GM23338 (cell line): ENCODE results near the gene DCAKD. TPM values are rescaled to one million over a fixed set of nuclear protein-coding genes. Genes with fewer than 3 reads are reported as not detected.

Experiments used
- ATAC-seq: fragments of 200-7000 bp; cut with Tn5 transposase; 3 replicates; pipeline ENCODE4 v1.9.1; 2020
- DNase-seq: peaks from one replicate; pipeline ENCODE4 v3.0.0-alpha.2; 2015; ENCODE audit warnings: low spot score
- H2AFZ ChIP-seq: fragments of 200-600 bp; sonication (generic); 2 replicates; pipeline ENCODE4 v1.8.0; 2016; ENCODE audit warnings: antibody characterized with exemption, mild to moderate bottlenecking, moderate library complexity
- H3F3A ChIP-seq: fragments of 200-600 bp; sonication (generic); replicated peaks from 2 replicates; pipeline ENCODE4 v1.8.0; 2017; ENCODE audit warnings: antibody characterized with exemption, mixed run types, low read depth
- H3K27ac ChIP-seq: fragments of 200-600 bp; sonication (generic); 2 replicates; pipeline ENCODE4 v1.6.1; 2016; ENCODE audit warnings: low read depth
- H3K27me3 ChIP-seq: fragments of 200-600 bp; sonication (generic); 2 replicates; pipeline ENCODE4 v1.8.0; 2016; ENCODE audit warnings: mild to moderate bottlenecking, mixed run types, moderate library complexity; ENCODE audit not compliant: insufficient read depth
- H3K36me3 ChIP-seq: fragments of 200-600 bp; sonication (generic); 2 replicates; pipeline ENCODE4 v1.8.0; 2016; ENCODE audit warnings: mild to moderate bottlenecking; ENCODE audit not compliant: insufficient read depth
- H3K4me1 ChIP-seq: fragments of 200-600 bp; sonication (generic); 2 replicates; pipeline ENCODE4 v1.8.0; 2016; ENCODE audit warnings: mild to moderate bottlenecking, moderate library complexity; ENCODE audit not compliant: insufficient read depth
- H3K4me2 ChIP-seq: fragments of 200-600 bp; sonication (generic); 2 replicates; pipeline ENCODE4 v1.7.1; 2017; ENCODE audit warnings: mixed run types
- H3K4me3 ChIP-seq: fragments of 200-600 bp; sonication (generic); 2 replicates; pipeline ENCODE4 v1.6.1; 2016; ENCODE audit warnings: mixed run types
- H3K79me2 ChIP-seq: fragments of 200-600 bp; sonication (generic); replicated peaks from 2 replicates; pipeline ENCODE4 v1.8.0; 2017; ENCODE audit warnings: mild to moderate bottlenecking; ENCODE audit not compliant: insufficient read depth
- H3K9me2 ChIP-seq: fragments of 200-600 bp; sonication (generic); 2 replicates; pipeline ENCODE4 v1.8.0; 2017; ENCODE audit not compliant: insufficient read depth
- H4K20me1 ChIP-seq: fragments of 200-600 bp; sonication (generic); replicated peaks from 2 replicates; pipeline ENCODE4 v1.8.0; 2017; ENCODE audit warnings: mild to moderate bottlenecking; ENCODE audit not compliant: insufficient read depth
- H3K27ac Mint-ChIP-seq: 2 replicates; pipeline ENCODE4 v1.8.0; 2020; ENCODE audit warnings: inconsistent platforms, mild to moderate bottlenecking, moderate library complexity, mixed read lengths
- H3K27me3 Mint-ChIP-seq: 3 replicates; pipeline ENCODE4 v1.8.0; 2022; ENCODE audit warnings: low read depth, mild to moderate bottlenecking, moderate library complexity, mixed read lengths, inconsistent platforms; ENCODE audit not compliant: insufficient read depth, poor library complexity
- H3K36me3 Mint-ChIP-seq: 3 replicates; pipeline ENCODE4 v1.8.0; 2021; ENCODE audit warnings: low read depth, mild to moderate bottlenecking, inconsistent platforms, moderate library complexity, mixed read lengths
- H3K4me1 Mint-ChIP-seq: 3 replicates; pipeline ENCODE4 v1.8.0; 2020; ENCODE audit warnings: mild to moderate bottlenecking, inconsistent platforms, mixed read lengths
- H3K4me3 Mint-ChIP-seq: 3 replicates; pipeline ENCODE4 v1.8.0; 2021; ENCODE audit warnings: moderate library complexity, mild to moderate bottlenecking, inconsistent platforms, mixed read lengths
- H3K9me3 Mint-ChIP-seq: 3 replicates; pipeline ENCODE4 v1.8.0; 2020; ENCODE audit warnings: moderate library complexity, mild to moderate bottlenecking, inconsistent platforms, mixed read lengths
- CREB1 ChIP-seq: fragments of 250-450 bp; sonication (Bioruptor Pico); IDR thresholded peaks from 2 replicates; pipeline ENCODE4 v1.5.0; 2020; ENCODE audit warnings: low read depth, mild to moderate bottlenecking, moderate library complexity
- EZH2 ChIP-seq: fragments of 200-600 bp; sonication (generic); IDR thresholded peaks from one replicate; pipeline ENCODE4 v1.8.0; 2017; ENCODE audit warnings: antibody characterized with exemption, mild to moderate bottlenecking, low read depth; ENCODE audit not compliant: unreplicated experiment
- JUNB ChIP-seq: IDR thresholded peaks from one replicate; pipeline ENCODE4 v1.6.1; 2016; ENCODE audit warnings: antibody characterized with exemption; ENCODE audit not compliant: unreplicated experiment
- NANOG ChIP-seq: IDR thresholded peaks from 2 replicates; pipeline ENCODE4 v1.6.1; 2016; ENCODE audit warnings: antibody characterized with exemption, borderline replicate concordance
- POLR2AphosphoS5 ChIP-seq: IDR thresholded peaks from 2 replicates; pipeline ENCODE4 v1.6.1; 2016; ENCODE audit warnings: antibody characterized with exemption, low read depth
- STAT1 ChIP-seq: IDR thresholded peaks from one replicate; pipeline ENCODE4 v1.6.1; 2016; ENCODE audit warnings: antibody characterized with exemption; ENCODE audit not compliant: unreplicated experiment
- ZNF114 ChIP-seq: fragments of 250-450 bp; sonication (Bioruptor Pico); IDR thresholded peaks from 2 replicates; pipeline ENCODE4 v1.5.0; 2020; ENCODE audit warnings: mild to moderate bottlenecking, moderate library complexity
- ZNF331 ChIP-seq: fragments of 250-450 bp; sonication (Bioruptor Pico); IDR thresholded peaks from 2 replicates; pipeline ENCODE4 v1.5.0; 2020; ENCODE audit warnings: low read depth, mild to moderate bottlenecking, moderate library complexity
- polyA plus RNA-seq: library from polyadenylated mRNA; unstranded; fragments of >200 nt; fragmentation: Nextera tagmentation; extraction: Ambion mirVana; gene quantifications from 2 replicates; pipeline ENCODE4 v1.2.1, GENCODE V29; 2016
- total RNA-seq: library from RNA; depleted of rRNA; stranded (reverse); fragments of >200 nt; shearing (Covaris generic); gene quantifications from 2 replicates; pipeline ENCODE4 v1.2.3, GENCODE V29; 2014
- TF ChIP-seq, protein P1 (sequence below): IDR thresholded peaks from one replicate; pipeline ENCODE4 v1.6.1; 2018; ENCODE audit warnings: antibody characterized with exemption; ENCODE audit not compliant: unreplicated experiment
- TF ChIP-seq, protein P2 (sequence below): IDR thresholded peaks from 2 replicates; pipeline ENCODE4 v1.6.1; 2016; ENCODE audit warnings: antibody characterized with exemption
- TF ChIP-seq, protein P3 (sequence below), 2 experiments: fragments of 200-600 bp in 1 of 2; sonication (generic) in 1 of 2; conservative IDR thresholded peaks; 2 replicates each; pipeline versions ENCODE4 v1.5.1 to v1.6.1; 2016 to 2017; ENCODE audit warnings: antibody characterized with exemption in 2 of 2, low read depth in 2 of 2, mild to moderate bottlenecking in 2 of 2, moderate library complexity in 1 of 2
- TF ChIP-seq, protein P4 (sequence below): fragments of 250-450 bp; sonication (Bioruptor Pico); IDR thresholded peaks from 2 replicates; pipeline ENCODE4 v1.5.0; 2020; ENCODE audit warnings: mild to moderate bottlenecking, moderate library complexity

DCAKD gene
- total and polyA plus RNA-seq, 2 experiments from 2014 or later: 23.7 to 57.2 TPM

DNA sequence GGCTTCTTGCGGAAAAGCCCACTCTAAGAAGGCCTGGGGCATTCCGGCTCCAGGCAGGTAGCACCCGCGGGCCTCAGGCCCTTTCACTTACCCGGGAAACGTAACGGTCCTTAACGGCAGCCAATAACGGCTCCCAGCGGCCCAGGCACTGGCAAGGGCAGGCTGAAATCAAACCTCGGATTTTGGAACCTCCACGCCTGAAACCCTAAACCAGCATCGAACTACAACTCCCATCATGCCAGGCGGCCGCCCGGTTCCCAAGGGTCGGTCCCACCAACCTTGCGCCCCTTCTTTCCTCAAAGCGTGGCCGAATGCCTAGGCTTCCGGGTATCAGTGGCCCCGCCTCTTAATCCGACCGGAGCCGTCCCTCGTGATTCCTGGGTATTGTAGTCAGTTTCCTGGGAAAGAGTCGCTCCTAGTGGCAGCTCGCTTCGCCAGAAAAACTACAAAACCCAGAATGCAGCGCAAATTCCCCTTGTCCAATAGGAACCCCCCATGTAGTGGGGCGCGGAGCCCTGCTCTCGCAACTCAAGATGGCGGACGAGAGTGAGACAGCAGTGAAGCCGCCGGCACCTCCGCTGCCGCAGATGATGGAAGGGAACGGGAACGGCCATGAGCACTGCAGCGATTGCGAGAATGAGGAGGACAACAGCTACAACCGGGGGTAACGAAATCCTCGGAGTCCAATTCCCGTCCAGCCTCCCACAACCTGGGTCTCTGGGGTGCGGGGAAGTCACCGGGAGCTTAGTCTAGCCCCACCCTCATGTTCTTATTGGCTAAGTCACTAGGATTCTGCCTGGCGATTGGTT lies 9.6 kb upstream of the DCAKD start, which contains the start of gene NMT1:
NMT1 (plus strand) TSS at position 521 of the 809 bp plus-strand sequence; CDS start at position 534, 13 bp downstream.
- ATAC-seq (peak; percentile 94), DNase-seq (peak; percentile 100)
- Mint-ChIP-seq H3K27ac (peak within 1 kb of the TSS; percentile 100), H3K36me3 (peaks cover 7% of the 10 kb centered on the region; the same call in 2 of the 3 replicates), H3K9me3 (no peaks in the 10 kb centered on the region), H3K4me1 (peaks cover 6% of the 10 kb centered on the region; the same call in 2 of the 3 replicates), H3K4me3 (peak within 1 kb of the TSS; percentile 96), H3K27me3 (peaks cover 5% of the 10 kb centered on the region)
- Histone ChIP-seq H3K79me2 (peaks cover 57% of the 10 kb centered on the region), H3K4me3 (peak within 1 kb of the TSS; percentile 75), H3K36me3 (peaks cover 4% of the 10 kb centered on the region; the same call in 1 of the 2 replicates), H3K27ac (peak within 1 kb of the TSS; percentile 76; the same call in 1 of the 2 replicates), H3K4me1 (peaks cover 9% of the 10 kb centered on the region), H3F3A (peaks cover 12% of the 10 kb centered on the region; the same call in 1 of the 2 replicates), H4K20me1 (peaks cover 17% of the 10 kb centered on the region), H2AFZ (peak within 1 kb of the TSS; percentile 53), H3K9me2 (no peaks in the 10 kb centered on the region), H3K4me2 (peak within 1 kb of the TSS; percentile 88), H3K27me3 (no peaks in the 10 kb centered on the region)
- TF ChIP-seq, protein P1, sequence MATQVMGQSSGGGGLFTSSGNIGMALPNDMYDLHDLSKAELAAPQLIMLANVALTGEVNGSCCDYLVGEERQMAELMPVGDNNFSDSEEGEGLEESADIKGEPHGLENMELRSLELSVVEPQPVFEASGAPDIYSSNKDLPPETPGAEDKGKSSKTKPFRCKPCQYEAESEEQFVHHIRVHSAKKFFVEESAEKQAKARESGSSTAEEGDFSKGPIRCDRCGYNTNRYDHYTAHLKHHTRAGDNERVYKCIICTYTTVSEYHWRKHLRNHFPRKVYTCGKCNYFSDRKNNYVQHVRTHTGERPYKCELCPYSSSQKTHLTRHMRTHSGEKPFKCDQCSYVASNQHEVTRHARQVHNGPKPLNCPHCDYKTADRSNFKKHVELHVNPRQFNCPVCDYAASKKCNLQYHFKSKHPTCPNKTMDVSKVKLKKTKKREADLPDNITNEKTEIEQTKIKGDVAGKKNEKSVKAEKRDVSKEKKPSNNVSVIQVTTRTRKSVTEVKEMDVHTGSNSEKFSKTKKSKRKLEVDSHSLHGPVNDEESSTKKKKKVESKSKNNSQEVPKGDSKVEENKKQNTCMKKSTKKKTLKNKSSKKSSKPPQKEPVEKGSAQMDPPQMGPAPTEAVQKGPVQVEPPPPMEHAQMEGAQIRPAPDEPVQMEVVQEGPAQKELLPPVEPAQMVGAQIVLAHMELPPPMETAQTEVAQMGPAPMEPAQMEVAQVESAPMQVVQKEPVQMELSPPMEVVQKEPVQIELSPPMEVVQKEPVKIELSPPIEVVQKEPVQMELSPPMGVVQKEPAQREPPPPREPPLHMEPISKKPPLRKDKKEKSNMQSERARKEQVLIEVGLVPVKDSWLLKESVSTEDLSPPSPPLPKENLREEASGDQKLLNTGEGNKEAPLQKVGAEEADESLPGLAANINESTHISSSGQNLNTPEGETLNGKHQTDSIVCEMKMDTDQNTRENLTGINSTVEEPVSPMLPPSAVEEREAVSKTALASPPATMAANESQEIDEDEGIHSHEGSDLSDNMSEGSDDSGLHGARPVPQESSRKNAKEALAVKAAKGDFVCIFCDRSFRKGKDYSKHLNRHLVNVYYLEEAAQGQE: no peak
- TF ChIP-seq, protein P2, sequence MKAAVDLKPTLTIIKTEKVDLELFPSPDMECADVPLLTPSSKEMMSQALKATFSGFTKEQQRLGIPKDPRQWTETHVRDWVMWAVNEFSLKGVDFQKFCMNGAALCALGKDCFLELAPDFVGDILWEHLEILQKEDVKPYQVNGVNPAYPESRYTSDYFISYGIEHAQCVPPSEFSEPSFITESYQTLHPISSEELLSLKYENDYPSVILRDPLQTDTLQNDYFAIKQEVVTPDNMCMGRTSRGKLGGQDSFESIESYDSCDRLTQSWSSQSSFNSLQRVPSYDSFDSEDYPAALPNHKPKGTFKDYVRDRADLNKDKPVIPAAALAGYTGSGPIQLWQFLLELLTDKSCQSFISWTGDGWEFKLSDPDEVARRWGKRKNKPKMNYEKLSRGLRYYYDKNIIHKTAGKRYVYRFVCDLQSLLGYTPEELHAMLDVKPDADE: peak; percentile 96
- TF ChIP-seq EZH2: no peak
- TF ChIP-seq, protein P3, sequence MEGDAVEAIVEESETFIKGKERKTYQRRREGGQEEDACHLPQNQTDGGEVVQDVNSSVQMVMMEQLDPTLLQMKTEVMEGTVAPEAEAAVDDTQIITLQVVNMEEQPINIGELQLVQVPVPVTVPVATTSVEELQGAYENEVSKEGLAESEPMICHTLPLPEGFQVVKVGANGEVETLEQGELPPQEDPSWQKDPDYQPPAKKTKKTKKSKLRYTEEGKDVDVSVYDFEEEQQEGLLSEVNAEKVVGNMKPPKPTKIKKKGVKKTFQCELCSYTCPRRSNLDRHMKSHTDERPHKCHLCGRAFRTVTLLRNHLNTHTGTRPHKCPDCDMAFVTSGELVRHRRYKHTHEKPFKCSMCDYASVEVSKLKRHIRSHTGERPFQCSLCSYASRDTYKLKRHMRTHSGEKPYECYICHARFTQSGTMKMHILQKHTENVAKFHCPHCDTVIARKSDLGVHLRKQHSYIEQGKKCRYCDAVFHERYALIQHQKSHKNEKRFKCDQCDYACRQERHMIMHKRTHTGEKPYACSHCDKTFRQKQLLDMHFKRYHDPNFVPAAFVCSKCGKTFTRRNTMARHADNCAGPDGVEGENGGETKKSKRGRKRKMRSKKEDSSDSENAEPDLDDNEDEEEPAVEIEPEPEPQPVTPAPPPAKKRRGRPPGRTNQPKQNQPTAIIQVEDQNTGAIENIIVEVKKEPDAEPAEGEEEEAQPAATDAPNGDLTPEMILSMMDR (conservative IDR thresholded peaks at IDR 0.05; ENCODE audit: low read depth in 2 of 2): no peak
- no peak for TF ChIP-seq NANOG
- no peak for TF ChIP-seq ZNF114 (CRISPR knock-in tag)
- TF ChIP-seq CREB1 (CRISPR knock-in tag): peak; percentile 53; the same call in 1 of the 2 replicates
- TF ChIP-seq POLR2AphosphoS5: peak; percentile 86
- TF ChIP-seq ZNF331 (CRISPR knock-in tag): no peak
- no peak for TF ChIP-seq STAT1
- TF ChIP-seq, protein P4, sequence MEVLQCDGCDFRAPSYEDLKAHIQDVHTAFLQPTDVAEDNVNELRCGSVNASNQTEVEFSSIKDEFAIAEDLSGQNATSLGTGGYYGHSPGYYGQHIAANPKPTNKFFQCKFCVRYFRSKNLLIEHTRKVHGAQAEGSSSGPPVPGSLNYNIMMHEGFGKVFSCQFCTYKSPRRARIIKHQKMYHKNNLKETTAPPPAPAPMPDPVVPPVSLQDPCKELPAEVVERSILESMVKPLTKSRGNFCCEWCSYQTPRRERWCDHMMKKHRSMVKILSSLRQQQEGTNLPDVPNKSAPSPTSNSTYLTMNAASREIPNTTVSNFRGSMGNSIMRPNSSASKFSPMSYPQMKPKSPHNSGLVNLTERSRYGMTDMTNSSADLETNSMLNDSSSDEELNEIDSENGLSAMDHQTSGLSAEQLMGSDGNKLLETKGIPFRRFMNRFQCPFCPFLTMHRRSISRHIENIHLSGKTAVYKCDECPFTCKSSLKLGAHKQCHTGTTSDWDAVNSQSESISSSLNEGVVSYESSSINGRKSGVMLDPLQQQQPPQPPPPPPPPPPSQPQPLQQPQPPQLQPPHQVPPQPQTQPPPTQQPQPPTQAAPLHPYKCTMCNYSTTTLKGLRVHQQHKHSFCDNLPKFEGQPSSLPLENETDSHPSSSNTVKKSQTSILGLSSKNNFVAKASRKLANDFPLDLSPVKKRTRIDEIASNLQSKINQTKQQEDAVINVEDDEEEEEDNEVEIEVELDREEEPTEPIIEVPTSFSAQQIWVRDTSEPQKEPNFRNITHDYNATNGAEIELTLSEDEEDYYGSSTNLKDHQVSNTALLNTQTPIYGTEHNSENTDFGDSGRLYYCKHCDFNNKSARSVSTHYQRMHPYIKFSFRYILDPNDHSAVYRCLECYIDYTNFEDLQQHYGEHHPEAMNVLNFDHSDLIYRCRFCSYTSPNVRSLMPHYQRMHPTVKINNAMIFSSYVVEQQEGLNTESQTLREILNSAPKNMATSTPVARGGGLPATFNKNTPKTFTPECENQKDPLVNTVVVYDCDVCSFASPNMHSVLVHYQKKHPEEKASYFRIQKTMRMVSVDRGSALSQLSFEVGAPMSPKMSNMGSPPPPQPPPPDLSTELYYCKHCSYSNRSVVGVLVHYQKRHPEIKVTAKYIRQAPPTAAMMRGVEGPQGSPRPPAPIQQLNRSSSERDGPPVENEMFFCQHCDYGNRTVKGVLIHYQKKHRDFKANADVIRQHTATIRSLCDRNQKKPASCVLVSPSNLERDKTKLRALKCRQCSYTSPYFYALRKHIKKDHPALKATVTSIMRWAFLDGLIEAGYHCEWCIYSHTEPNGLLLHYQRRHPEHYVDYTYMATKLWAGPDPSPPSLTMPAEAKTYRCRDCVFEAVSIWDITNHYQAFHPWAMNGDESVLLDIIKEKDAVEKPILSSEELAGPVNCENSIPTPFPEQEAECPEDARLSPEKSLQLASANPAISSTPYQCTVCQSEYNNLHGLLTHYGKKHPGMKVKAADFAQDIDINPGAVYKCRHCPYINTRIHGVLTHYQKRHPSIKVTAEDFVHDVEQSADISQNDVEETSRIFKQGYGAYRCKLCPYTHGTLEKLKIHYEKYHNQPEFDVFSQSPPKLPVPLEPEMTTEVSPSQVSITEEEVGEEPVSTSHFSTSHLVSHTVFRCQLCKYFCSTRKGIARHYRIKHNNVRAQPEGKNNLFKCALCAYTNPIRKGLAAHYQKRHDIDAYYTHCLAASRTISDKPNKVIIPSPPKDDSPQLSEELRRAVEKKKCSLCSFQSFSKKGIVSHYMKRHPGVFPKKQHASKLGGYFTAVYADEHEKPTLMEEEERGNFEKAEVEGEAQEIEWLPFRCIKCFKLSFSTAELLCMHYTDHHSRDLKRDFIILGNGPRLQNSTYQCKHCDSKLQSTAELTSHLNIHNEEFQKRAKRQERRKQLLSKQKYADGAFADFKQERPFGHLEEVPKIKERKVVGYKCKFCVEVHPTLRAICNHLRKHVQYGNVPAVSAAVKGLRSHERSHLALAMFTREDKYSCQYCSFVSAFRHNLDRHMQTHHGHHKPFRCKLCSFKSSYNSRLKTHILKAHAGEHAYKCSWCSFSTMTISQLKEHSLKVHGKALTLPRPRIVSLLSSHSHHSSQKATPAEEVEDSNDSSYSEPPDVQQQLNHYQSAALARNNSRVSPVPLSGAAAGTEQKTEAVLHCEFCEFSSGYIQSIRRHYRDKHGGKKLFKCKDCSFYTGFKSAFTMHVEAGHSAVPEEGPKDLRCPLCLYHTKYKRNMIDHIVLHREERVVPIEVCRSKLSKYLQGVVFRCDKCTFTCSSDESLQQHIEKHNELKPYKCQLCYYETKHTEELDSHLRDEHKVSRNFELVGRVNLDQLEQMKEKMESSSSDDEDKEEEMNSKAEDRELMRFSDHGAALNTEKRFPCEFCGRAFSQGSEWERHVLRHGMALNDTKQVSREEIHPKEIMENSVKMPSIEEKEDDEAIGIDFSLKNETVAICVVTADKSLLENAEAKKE (CRISPR knock-in tag): no peak
- no peak for TF ChIP-seq JUNB
